ENCODE data around the gene LIPK. TPM values are rescaled to one million over a fixed set of nuclear protein-coding genes. Genes with fewer than 3 reads are reported as not detected.

LIPK gene
- total and polyA plus RNA-seq, 4 donors: not detected

- H3K4me3 ChIP-seq (ENCODE audit: low read depth in 1 of 3, low read length in 3 of 3): no peak overlapping the region
- no peaks in the 10 kb centered on the region for H3K27me3 ChIP-seq (ENCODE audit: control insufficient read depth in 4 of 4, insufficient read depth in 4 of 4, low read length in 3 of 4)
- TF ChIP-seq, protein P1, sequence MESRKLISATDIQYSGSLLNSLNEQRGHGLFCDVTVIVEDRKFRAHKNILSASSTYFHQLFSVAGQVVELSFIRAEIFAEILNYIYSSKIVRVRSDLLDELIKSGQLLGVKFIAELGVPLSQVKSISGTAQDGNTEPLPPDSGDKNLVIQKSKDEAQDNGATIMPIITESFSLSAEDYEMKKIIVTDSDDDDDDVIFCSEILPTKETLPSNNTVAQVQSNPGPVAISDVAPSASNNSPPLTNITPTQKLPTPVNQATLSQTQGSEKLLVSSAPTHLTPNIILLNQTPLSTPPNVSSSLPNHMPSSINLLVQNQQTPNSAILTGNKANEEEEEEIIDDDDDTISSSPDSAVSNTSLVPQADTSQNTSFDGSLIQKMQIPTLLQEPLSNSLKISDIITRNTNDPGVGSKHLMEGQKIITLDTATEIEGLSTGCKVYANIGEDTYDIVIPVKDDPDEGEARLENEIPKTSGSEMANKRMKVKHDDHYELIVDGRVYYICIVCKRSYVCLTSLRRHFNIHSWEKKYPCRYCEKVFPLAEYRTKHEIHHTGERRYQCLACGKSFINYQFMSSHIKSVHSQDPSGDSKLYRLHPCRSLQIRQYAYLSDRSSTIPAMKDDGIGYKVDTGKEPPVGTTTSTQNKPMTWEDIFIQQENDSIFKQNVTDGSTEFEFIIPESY (IDR thresholded peaks at IDR 0.05): no peak
- TF ChIP-seq HNF4A (conservative IDR thresholded peaks at IDR 0.05) (no peak), SP1 (IDR thresholded peaks at IDR 0.05) (no peak), TAF1 (conservative IDR thresholded peaks at IDR 0.05) (no peak), RXRA (IDR thresholded peaks at IDR 0.05) (no peak), YY1 (IDR thresholded peaks at IDR 0.05) (no peak), MAX (IDR thresholded peaks at IDR 0.05) (no peak), FOXA1 (IDR thresholded peaks at IDR 0.05) (no peak), GABPA (IDR thresholded peaks at IDR 0.05 in 1 of 2, conservative IDR thresholded peaks at IDR 0.05 in 1 of 2) (no peak), FOXA2 (IDR thresholded peaks at IDR 0.05) (no peak), EGR1 (IDR thresholded peaks at IDR 0.05; ENCODE audit: low read depth in 2 of 2) (no peak), RAD21 (IDR thresholded peaks at IDR 0.05) (no peak), NR2F2 (IDR thresholded peaks at IDR 0.05) (no peak)
- TF ChIP-seq, protein P2, sequence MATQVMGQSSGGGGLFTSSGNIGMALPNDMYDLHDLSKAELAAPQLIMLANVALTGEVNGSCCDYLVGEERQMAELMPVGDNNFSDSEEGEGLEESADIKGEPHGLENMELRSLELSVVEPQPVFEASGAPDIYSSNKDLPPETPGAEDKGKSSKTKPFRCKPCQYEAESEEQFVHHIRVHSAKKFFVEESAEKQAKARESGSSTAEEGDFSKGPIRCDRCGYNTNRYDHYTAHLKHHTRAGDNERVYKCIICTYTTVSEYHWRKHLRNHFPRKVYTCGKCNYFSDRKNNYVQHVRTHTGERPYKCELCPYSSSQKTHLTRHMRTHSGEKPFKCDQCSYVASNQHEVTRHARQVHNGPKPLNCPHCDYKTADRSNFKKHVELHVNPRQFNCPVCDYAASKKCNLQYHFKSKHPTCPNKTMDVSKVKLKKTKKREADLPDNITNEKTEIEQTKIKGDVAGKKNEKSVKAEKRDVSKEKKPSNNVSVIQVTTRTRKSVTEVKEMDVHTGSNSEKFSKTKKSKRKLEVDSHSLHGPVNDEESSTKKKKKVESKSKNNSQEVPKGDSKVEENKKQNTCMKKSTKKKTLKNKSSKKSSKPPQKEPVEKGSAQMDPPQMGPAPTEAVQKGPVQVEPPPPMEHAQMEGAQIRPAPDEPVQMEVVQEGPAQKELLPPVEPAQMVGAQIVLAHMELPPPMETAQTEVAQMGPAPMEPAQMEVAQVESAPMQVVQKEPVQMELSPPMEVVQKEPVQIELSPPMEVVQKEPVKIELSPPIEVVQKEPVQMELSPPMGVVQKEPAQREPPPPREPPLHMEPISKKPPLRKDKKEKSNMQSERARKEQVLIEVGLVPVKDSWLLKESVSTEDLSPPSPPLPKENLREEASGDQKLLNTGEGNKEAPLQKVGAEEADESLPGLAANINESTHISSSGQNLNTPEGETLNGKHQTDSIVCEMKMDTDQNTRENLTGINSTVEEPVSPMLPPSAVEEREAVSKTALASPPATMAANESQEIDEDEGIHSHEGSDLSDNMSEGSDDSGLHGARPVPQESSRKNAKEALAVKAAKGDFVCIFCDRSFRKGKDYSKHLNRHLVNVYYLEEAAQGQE (IDR thresholded peaks at IDR 0.05): no peak
- TF ChIP-seq, protein P3, sequence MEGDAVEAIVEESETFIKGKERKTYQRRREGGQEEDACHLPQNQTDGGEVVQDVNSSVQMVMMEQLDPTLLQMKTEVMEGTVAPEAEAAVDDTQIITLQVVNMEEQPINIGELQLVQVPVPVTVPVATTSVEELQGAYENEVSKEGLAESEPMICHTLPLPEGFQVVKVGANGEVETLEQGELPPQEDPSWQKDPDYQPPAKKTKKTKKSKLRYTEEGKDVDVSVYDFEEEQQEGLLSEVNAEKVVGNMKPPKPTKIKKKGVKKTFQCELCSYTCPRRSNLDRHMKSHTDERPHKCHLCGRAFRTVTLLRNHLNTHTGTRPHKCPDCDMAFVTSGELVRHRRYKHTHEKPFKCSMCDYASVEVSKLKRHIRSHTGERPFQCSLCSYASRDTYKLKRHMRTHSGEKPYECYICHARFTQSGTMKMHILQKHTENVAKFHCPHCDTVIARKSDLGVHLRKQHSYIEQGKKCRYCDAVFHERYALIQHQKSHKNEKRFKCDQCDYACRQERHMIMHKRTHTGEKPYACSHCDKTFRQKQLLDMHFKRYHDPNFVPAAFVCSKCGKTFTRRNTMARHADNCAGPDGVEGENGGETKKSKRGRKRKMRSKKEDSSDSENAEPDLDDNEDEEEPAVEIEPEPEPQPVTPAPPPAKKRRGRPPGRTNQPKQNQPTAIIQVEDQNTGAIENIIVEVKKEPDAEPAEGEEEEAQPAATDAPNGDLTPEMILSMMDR (IDR thresholded peaks at IDR 0.05; ENCODE audit: low read depth, low read length, missing input control): no peak
- H3K4me1 ChIP-seq (ENCODE audit: control insufficient read depth in 4 of 4, insufficient read depth in 4 of 4, low read length in 3 of 4): no peaks in the 10 kb centered on the region
- WGBS: 73% methylated on average over 4 of the region's 4 CpGs
- H3K36me3 ChIP-seq (ENCODE audit: control insufficient read depth in 4 of 4, insufficient read depth in 3 of 4, low read depth in 1 of 4, low read length in 3 of 4): no peaks in the 10 kb centered on the region
- no peak for DNase-seq (ENCODE audit: low spot score)
- no peak overlapping the region for H3K27ac ChIP-seq (ENCODE audit: low read depth in 1 of 2, low read length in 2 of 2)
- no peaks in the 10 kb centered on the region for H3K9me3 ChIP-seq (ENCODE audit: control insufficient read depth in 4 of 4, low read length in 3 of 4)
- no peak overlapping the region for H3K9ac ChIP-seq (ENCODE audit: low read depth in 1 of 2, low read length in 2 of 2)
Observed at GRCh38 chr10:88702848-88703597, 3.0 kb upstream of the LIPK start.
